Measurements from ENCODE around the gene SCTR. TPM values are rescaled to one million over a fixed set of nuclear protein-coding genes. Genes with fewer than 3 reads are reported as not detected.
A peak's percentile ranks its signal among the peaks of the same experiment; 100 is the strongest.
"Not testable (repeated sequence)": the region's sequence is repeated elsewhere in the genome, so short reads cannot be mapped to it uniquely, and the experiment has no call there.

The SCTR gene
- total and polyA plus RNA-seq, 7 experiments from 2014 or later: not detected

DNA sequence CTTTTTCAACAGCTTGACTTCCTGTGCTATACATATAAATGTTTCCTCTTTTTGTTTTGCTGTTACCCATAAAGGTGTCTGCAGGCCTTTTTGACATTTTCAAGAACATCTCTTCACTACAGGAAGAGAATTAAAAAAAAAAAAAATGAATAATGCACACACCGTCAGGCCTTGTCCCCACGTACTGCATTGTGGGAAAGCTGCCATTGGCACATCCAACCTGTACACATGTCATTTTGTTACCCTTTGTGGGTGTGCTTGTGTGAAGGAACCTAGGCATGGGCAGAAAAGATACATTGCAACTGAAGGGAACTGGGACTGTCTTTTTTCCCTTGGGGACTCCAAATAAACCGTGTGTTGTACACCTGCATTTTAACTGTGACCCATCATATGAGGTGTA, 109.4 kb downstream of the SCTR start:
- Histone ChIP-seq H3K9me3 (ENCODE audit: control insufficient read depth in 2 of 3, low read length in 3 of 3) (no peaks in the 10 kb centered on the region), H3K36me3 (ENCODE audit: control insufficient read depth in 2 of 3, insufficient read depth in 3 of 3, low read length in 3 of 3) (no peaks in the 10 kb centered on the region), H3K4me3 (ENCODE audit: low read length) (no peak overlapping the region), H3K27ac (ENCODE audit: low read depth, low read length) (no peak overlapping the region), H3K27me3 (ENCODE audit: control insufficient read depth in 2 of 2, insufficient read depth in 2 of 2, low read length in 2 of 2) (no peaks in the 10 kb centered on the region), H3K4me1 (ENCODE audit: control insufficient read depth in 2 of 2, insufficient read depth in 2 of 2, low read length in 2 of 2) (no peaks in the 10 kb centered on the region)
- ATAC-seq (no peak), DNase-seq (peak in 1 of 9 donors; percentile 18)
- Mint-ChIP-seq H3K9me3 (peaks cover 0 to 3% (median 0%) of the 10 kb centered on the region in 11 donors), H3K27me3 (peaks cover 5 to 19% (median 14%) of the 10 kb centered on the region in 5 donors), H3K27ac (peak overlapping the region in 3 of 9 donors; percentile 39 to 79 (median 78)), H3K4me1 (peaks cover 0 to 26% (median 4%) of the 10 kb centered on the region in 7 donors), H3K4me3 (peak overlapping the region in 2 of 10 donors; percentile 40 to 42), H3K36me3 (no peaks in the 10 kb centered on the region)
- CTCF ChIA-PET: no interaction called here
- POLR2A ChIA-PET: no interaction called here
- intact Hi-C loops (cut with micrococcal nuclease): no loop called here

GRCh38 chr2:119409506-119409905, 114.8 kb downstream of the SCTR start:
- intact Hi-C loops (cut with micrococcal nuclease): loop anchor here in 1 of 2 donors (2.0 to 5.0 kb wide), 2 partner anchors 251 to 768 kb away; no protein-coding TSS in a partner anchor
- POLR2A ChIA-PET: no interaction called here
- Mint-ChIP-seq H3K9me3 (peaks cover 0 to 5% (median 0%) of the 10 kb centered on the region in 11 donors), H3K36me3 (no peaks in the 10 kb centered on the region), H3K4me1 (peaks cover 0 to 13% (median 0%) of the 10 kb centered on the region in 7 donors), H3K4me3 (no peak overlapping the region), H3K27me3 (peaks cover 6 to 16% (median 10%) of the 10 kb centered on the region in 5 donors), H3K27ac (no peak overlapping the region)
- ATAC-seq (no peak), DNase-seq (no peak)
- H3K27me3 ChIP-seq (ENCODE audit: control insufficient read depth in 2 of 2, insufficient read depth in 2 of 2, low read length in 2 of 2): no peaks in the 10 kb centered on the region
- H3K36me3 ChIP-seq (ENCODE audit: control insufficient read depth in 2 of 3, insufficient read depth in 3 of 3, low read length in 3 of 3): no peaks in the 10 kb centered on the region
- no peaks in the 10 kb centered on the region for H3K4me1 ChIP-seq (ENCODE audit: control insufficient read depth in 2 of 2, insufficient read depth in 2 of 2, low read length in 2 of 2)
- H3K4me3 ChIP-seq (ENCODE audit: low read length): no peak overlapping the region
- no peak overlapping the region for H3K27ac ChIP-seq (ENCODE audit: low read depth, low read length)
- CTCF ChIA-PET: interaction anchor here (1.0 kb wide), 1 partner anchor 24 kb away, joined by 3 read pairs; no protein-coding TSS in a partner anchor
- H3K9me3 ChIP-seq (ENCODE audit: control insufficient read depth in 2 of 3, low read length in 3 of 3): no peaks in the 10 kb centered on the region

GRCh38 chr2:119408221-119408619, 116.1 kb downstream of the SCTR start:
- POLR2A ChIA-PET: no interaction called here
- Histone ChIP-seq H3K4me1 (ENCODE audit: control insufficient read depth in 2 of 2, insufficient read depth in 2 of 2, low read length in 2 of 2) (no peaks in the 10 kb centered on the region), H3K9me3 (ENCODE audit: control insufficient read depth in 2 of 3, low read length in 3 of 3) (no peaks in the 10 kb centered on the region), H3K27me3 (ENCODE audit: control insufficient read depth in 2 of 2, insufficient read depth in 2 of 2, low read length in 2 of 2) (no peaks in the 10 kb centered on the region), H3K4me3 (ENCODE audit: low read length) (no peak overlapping the region), H3K36me3 (ENCODE audit: control insufficient read depth in 2 of 3, insufficient read depth in 3 of 3, low read length in 3 of 3) (no peaks in the 10 kb centered on the region), H3K27ac (ENCODE audit: low read depth, low read length) (no peak overlapping the region)
- DNase-seq (no peak), ATAC-seq (no peak)
- intact Hi-C loops (cut with micrococcal nuclease): loop anchor here in 1 of 2 donors (2.0 to 5.0 kb wide), 2 partner anchors 253 to 769 kb away; no protein-coding TSS in a partner anchor
- peaks cover 0 to 5% (median 0%) of the 10 kb centered on the region in 11 donors for H3K9me3 Mint-ChIP-seq
- CTCF ChIA-PET: no interaction called here
- H3K27ac Mint-ChIP-seq: no peak overlapping the region
- peaks cover 0 to 3% (median 0%) of the 10 kb centered on the region in 7 donors for H3K4me1 Mint-ChIP-seq
- H3K36me3 Mint-ChIP-seq: no peaks in the 10 kb centered on the region
- no peak overlapping the region for H3K4me3 Mint-ChIP-seq
- H3K27me3 Mint-ChIP-seq: peaks cover 7 to 16% (median 10%) of the 10 kb centered on the region in 5 donors

GRCh38 chr2:119407430-119408220, 116.7 kb downstream of the SCTR start:
- no peak overlapping the region for H3K4me3 ChIP-seq (ENCODE audit: low read length)
- Mint-ChIP-seq H3K27ac (no peak overlapping the region), H3K4me1 (no peaks in the 10 kb centered on the region), H3K9me3 (peaks cover 0 to 5% (median 0%) of the 10 kb centered on the region in 11 donors), H3K36me3 (no peaks in the 10 kb centered on the region), H3K4me3 (no peak overlapping the region), H3K27me3 (peaks cover 7 to 16% (median 10%) of the 10 kb centered on the region in 5 donors)
- ChIA-PET CTCF (no interaction called here), POLR2A (no interaction called here)
- no peaks in the 10 kb centered on the region for H3K9me3 ChIP-seq (ENCODE audit: control insufficient read depth in 2 of 3, low read length in 3 of 3)
- ATAC-seq (peak; percentile 57), DNase-seq (peak in 6 of 9 donors; percentile 5 to 50 (median 30))
- no peaks in the 10 kb centered on the region for H3K27me3 ChIP-seq (ENCODE audit: control insufficient read depth in 2 of 2, insufficient read depth in 2 of 2, low read length in 2 of 2)
- H3K27ac ChIP-seq (ENCODE audit: low read depth, low read length): no peak overlapping the region
- H3K36me3 ChIP-seq (ENCODE audit: control insufficient read depth in 2 of 3, insufficient read depth in 3 of 3, low read length in 3 of 3): no peaks in the 10 kb centered on the region
- H3K4me1 ChIP-seq (ENCODE audit: control insufficient read depth in 2 of 2, insufficient read depth in 2 of 2, low read length in 2 of 2): no peaks in the 10 kb centered on the region
- intact Hi-C loops (cut with micrococcal nuclease): loop anchor here (1.0 to 5.0 kb wide), 4 partner anchors 69 to 1273 kb away; no protein-coding TSS in a partner anchor

DNA sequence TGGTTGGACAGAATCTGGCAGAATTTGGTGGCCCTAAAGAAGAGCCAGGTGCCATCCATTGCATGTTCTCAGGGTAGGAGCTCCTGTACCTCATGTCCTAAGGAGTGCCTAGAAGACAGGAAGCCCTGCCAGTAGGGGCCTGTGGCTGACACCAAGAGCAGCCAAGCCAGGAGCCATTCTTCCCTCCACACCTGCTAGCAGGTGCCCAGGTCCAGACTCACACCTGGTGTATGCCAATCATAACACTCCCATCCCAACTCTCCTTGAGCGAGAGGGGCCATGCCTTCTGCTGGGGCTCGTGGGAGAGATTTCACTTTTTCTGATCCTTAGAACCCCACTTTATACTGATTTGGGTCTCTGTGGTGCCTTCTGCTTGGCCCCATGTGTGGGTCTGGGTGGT, 119.1 kb downstream of the SCTR start:
- Histone ChIP-seq H3K27ac (ENCODE audit: low read depth, low read length) (no peak overlapping the region), H3K36me3 (ENCODE audit: control insufficient read depth in 2 of 3, insufficient read depth in 3 of 3, low read length in 3 of 3) (no peaks in the 10 kb centered on the region), H3K27me3 (ENCODE audit: control insufficient read depth in 2 of 2, insufficient read depth in 2 of 2, low read length in 2 of 2) (no peaks in the 10 kb centered on the region), H3K4me1 (ENCODE audit: control insufficient read depth in 2 of 2, insufficient read depth in 2 of 2, low read length in 2 of 2) (no peaks in the 10 kb centered on the region), H3K9me3 (ENCODE audit: control insufficient read depth in 2 of 3, low read length in 3 of 3) (no peaks in the 10 kb centered on the region), H3K4me3 (ENCODE audit: low read length) (no peak overlapping the region)
- H3K36me3 Mint-ChIP-seq: no peaks in the 10 kb centered on the region
- CTCF ChIA-PET: no interaction called here
- intact Hi-C loops (cut with micrococcal nuclease): loop anchor here in 1 of 2 donors (5.0 kb wide), 1 partner anchor 772 kb away; no protein-coding TSS in a partner anchor
- H3K4me3 Mint-ChIP-seq: no peak overlapping the region
- H3K9me3 Mint-ChIP-seq: peaks cover 0 to 5% (median 0%) of the 10 kb centered on the region in 11 donors
- POLR2A ChIA-PET: no interaction called here
- ATAC-seq (no peak), DNase-seq (no peak)
- no peaks in the 10 kb centered on the region for H3K4me1 Mint-ChIP-seq
- no peak overlapping the region for H3K27ac Mint-ChIP-seq
- peaks cover 6 to 16% (median 7%) of the 10 kb centered on the region in 5 donors for H3K27me3 Mint-ChIP-seq

DNA sequence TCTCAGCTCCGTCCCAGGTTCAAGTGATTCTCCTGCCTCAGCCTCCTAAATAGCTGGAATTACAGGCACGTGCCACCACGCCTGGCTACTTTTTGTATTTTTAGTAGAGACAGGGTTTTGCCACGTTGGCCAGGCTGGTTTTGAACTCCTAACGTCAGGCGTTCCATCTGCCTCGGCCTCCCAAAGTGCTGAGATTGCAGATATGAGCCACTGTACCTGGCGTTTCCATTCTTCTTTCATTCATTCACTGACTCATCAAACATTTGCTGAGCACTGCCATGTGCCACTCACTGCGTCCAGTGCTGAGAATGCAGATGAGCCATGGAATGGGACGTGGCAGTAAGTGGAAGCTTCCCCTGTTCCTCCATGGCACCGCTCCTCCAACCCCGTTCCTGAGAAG, 120.7 kb downstream of the SCTR start:
- CTCF ChIA-PET; H3K4me1 ChIP-seq (ENCODE audit: control insufficient read depth in 2 of 2, insufficient read depth in 2 of 2, low read length in 2 of 2); ATAC-seq; intact Hi-C loops (cut with micrococcal nuclease); H3K4me3 Mint-ChIP-seq; POLR2A ChIA-PET; H3K4me1 Mint-ChIP-seq; H3K27ac Mint-ChIP-seq; H3K36me3 ChIP-seq (ENCODE audit: control insufficient read depth in 2 of 3, insufficient read depth in 3 of 3, low read length in 3 of 3); H3K4me3 ChIP-seq (ENCODE audit: low read length); H3K36me3 Mint-ChIP-seq; H3K27ac ChIP-seq (ENCODE audit: low read depth, low read length); H3K9me3 Mint-ChIP-seq; H3K27me3 ChIP-seq (ENCODE audit: control insufficient read depth in 2 of 2, insufficient read depth in 2 of 2, low read length in 2 of 2); DNase-seq; H3K9me3 ChIP-seq (ENCODE audit: control insufficient read depth in 2 of 3, low read length in 3 of 3): not testable (repeated sequence)
- peaks cover 2 to 16% (median 5%) of the 10 kb centered on the region in 5 donors for H3K27me3 Mint-ChIP-seq

Data from naive thymus-derived CD4-positive, alpha-beta T cell (primary cell).